ENCODE measurements around the gene ABHD11. TPM values are rescaled to one million over a fixed set of nuclear protein-coding genes. Genes with fewer than 3 reads are reported as not detected.

ABHD11 gene, protein sequence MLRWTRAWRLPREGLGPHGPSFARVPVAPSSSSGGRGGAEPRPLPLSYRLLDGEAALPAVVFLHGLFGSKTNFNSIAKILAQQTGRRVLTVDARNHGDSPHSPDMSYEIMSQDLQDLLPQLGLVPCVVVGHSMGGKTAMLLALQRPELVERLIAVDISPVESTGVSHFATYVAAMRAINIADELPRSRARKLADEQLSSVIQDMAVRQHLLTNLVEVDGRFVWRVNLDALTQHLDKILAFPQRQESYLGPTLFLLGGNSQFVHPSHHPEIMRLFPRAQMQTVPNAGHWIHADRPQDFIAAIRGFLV
- 22.8 and 27.8 TPM in 2 replicates for total RNA-seq

DNA sequence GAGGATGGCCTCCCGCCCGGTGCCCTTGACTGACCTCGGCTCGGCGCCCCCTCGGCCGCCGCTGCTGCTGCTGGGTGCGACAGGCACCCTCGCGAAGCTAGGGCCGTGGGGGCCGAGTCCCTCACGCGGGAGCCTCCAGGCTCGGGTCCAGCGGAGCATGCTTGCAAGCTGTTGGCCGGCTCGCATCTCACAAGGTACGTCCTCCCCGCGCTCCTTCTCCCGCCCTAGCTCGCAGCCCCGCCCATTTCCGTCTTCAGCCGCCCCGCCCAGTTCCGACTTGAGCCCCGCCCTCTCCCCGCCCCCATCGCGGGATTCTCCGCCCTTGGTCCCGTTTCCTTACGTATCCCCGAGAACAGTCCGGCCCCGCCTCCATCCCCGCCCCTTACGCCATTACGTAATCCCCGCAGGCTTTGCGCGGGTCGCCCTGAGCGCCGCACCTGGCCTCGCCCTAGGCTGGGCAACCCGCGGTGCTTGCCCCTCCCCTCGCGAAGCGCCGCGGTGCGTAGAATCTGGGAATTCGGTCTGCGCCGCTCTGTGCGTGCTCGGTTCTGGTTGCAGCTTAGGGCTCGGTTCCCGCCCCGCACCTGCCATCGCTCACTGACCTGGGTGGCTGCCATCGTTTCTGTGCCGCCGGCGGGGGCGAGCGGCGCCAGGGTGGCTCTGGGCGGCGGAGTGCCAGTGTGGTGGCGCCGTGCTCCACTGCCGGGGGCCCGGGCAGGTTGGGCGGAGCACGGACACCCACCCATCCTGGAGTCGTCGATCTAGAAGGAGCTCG lies at the start of gene ABHD11:
Gene ABHD11 (minus strand): TSS at position 191 of the 775 bp plus-strand sequence. CDS start 32 bp downstream, at position 159.

DNA sequence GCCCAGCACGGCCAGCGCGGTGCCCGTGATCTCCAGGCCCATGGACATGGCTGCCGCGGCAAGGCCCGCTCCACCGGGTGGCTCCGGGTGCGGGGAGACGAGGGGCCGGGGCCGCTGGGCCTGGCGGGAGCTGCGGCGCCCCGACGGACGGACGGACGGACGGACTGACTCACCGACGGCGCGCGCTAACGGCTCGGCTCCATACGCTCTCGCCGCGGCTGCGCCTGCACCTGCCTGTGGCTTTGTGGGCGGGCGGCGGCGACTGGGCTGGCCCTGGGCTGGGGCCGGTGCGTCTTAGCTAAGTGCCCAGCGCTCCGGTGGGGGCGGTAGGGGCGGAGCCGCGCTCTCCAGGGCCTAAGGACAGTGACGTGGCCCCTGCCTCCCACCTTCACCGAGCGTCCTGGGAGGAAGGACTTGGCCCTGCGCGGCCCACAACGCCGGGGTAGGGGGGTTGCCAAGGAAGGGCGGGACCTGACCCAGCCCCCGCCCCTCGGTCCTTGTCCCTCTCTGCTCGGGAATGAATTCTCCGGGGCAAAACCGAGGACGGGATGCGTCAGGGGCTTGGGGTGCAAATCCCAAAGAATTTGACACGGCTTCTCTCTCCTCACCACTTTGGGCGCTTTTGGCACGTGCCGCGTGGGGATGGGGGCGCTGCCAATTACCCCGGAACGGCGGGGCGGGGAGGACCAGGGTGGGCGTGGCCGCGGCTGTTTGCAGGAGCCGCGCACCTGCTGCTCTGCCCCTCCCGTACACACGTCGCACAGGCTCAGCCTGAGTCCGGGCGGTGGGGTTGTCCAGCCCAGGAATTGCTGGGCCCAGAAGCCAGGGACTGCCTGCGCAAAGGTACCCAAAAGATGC lies 31.6 kb upstream of the ABHD11 start, which contains the start of gene CLDN3:
Gene CLDN3 (minus strand): TSS at position 269 of the 858 bp plus-strand sequence. CDS start 221 bp downstream, at position 48.

DNA sequence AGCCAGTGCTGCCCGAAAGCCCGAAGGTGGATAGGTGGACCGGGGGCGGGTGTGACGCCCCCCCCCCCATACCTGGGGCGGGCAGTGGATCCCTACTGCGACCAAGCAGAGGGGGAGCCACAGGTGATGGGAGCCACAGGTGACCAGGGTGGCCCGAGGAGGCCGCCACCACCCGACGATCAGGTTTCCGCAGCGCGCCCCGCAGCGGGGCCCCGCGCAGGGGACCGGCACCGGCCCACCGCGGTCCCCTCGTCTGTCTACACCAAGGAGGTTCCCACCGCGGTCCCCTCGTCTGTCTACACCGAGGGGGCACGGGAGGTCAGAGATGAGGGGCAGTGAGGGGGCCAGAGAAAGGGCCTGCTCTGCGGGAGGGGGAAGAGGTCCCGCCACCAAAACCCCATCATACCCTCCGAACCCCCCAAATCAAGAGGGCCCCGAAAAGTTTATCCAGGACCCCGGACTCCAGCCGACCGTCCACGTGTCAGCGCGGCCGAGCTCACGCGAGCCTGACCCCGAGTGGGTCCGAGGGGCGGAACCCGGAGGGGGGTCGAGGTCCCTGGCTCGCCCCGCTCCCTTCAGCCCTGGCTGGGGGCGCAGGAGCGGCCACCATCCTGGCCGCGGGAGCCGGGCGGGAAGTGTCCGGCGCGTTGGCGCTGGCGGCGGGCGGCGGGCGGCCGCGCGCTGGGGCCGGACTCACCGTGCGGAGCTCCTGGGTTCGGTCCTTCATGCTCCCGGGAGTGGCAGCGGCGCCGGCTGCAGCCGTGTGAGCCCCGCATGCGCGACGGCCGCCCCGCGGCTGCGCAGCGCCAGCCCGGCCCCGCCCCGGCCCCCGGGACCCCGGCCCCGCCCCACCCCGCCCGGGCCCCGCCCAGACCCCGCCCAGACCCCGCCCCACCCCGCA lies 19.4 kb downstream of the ABHD11 start, which contains the start of gene STX1A:
Gene STX1A (minus strand): TSS at position 765 of the 901 bp plus-strand sequence. CDS start 38 bp downstream, at position 727.

Small RNA genes within 50 kb of the gene (small RNA-seq; reads per million reads assigned to genes)
- gene MIR4284 (not detected), gene RN7SL265P (not detected)

Other genes starting within 250 kb of the ABHD11 start
- 49.2 and 70.2 TPM in 2 replicates for gene BAZ1B, start 216.5 kb downstream of the ABHD11 start, total RNA-seq
- gene BCL7B, start 181.1 kb downstream of the ABHD11 start, total RNA-seq: 23.5 and 28.2 TPM in 2 replicates
- gene TBL2, start 160.2 kb downstream of the ABHD11 start, total RNA-seq: 79.0 and 80.8 TPM in 2 replicates
- gene MLXIPL, start 114.3 kb downstream of the ABHD11 start, total RNA-seq: 0.39 and 1.5 TPM in 2 replicates
- gene VPS37D, start 71.0 kb downstream of the ABHD11 start, total RNA-seq: 2.3 and 2.9 TPM in 2 replicates
- 2.2 and 2.3 TPM in 2 replicates for gene DNAJC30, start 55.3 kb downstream of the ABHD11 start, total RNA-seq
- 26.5 and 34.2 TPM in 2 replicates for gene BUD23, start 55.2 kb downstream of the ABHD11 start, total RNA-seq
- 24.3 and 70.8 TPM in 2 replicates for gene STX1A, start 19.1 kb downstream of the ABHD11 start, total RNA-seq
- not detected in 2 replicates for gene CLDN3, start 31.5 kb upstream of the ABHD11 start, total RNA-seq
- gene CLDN4, start 92.2 kb upstream of the ABHD11 start, total RNA-seq: 2.6 and 4.7 TPM in 2 replicates
- 5.5 and 8.0 TPM in 2 replicates for gene METTL27, start 103.7 kb upstream of the ABHD11 start, total RNA-seq
- gene TMEM270, start 122.4 kb upstream of the ABHD11 start, total RNA-seq: not detected in 2 replicates

Measured in subcutaneous preadipocyte (primary cell).